ENCODE results near the gene VPS37C. TPM values are rescaled to one million over a fixed set of nuclear protein-coding genes. Genes with fewer than 3 reads are reported as not detected.

Gene VPS37C
- total RNA-seq, 2 experiments from 2014 or later, result 8.9 to 9.7 TPM

DNA sequence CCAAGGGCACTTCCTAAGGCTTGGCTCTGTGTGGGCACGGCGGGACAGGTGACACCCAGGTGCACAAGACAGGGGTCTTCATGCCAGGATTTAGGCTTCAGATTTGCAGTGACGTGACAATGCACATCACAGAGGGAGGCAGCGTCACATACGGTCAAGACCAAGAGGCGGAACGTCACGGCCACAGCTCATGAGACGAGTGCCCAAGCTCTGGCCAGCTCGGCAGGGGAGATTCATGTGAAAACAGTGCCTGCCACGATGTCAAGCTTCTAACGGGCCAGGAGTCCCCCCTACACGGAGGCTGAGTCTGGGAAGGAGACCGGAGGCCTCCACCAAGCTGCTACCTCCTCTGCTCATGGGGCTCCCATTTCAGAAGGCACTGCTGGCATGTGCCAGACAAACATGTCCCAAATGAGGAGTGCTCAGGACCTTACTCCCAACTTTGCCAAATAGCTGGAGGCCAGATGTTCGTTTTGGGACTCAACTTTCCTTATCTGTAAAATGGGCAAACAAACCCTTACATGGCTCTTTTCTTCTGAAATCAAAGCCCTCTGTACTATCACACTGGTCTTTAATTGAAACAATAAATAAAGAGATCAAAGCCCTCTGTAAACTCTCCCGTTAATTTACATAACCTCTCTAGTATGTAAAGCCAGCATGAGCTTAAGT is 16.6 kb downstream of the VPS37C start:
- CTCF ChIA-PET, result no interaction called here

GRCh38 chr11:61142424-61142823 is 18.8 kb downstream of the VPS37C start:
- CTCF ChIA-PET, result interaction anchor here (0.6 kb wide), 1 partner anchor 287 kb away, joined by 3 read pairs; no protein-coding TSS in a partner anchor
- POLR2A ChIA-PET, result interaction anchor here (0.5 to 0.6 kb wide), 3 partner anchors 22 to 138 kb away, joined by 3 to 5 read pairs (median 4); no protein-coding TSS in a partner anchor

More for the DNA sequence above, 16.6 kb downstream of the VPS37C start:
- POLR2A ChIA-PET, result interaction anchor here (0.7 kb wide), 1 partner anchor 9 kb away, joined by 3 read pairs; no protein-coding TSS in a partner anchor

DNA sequence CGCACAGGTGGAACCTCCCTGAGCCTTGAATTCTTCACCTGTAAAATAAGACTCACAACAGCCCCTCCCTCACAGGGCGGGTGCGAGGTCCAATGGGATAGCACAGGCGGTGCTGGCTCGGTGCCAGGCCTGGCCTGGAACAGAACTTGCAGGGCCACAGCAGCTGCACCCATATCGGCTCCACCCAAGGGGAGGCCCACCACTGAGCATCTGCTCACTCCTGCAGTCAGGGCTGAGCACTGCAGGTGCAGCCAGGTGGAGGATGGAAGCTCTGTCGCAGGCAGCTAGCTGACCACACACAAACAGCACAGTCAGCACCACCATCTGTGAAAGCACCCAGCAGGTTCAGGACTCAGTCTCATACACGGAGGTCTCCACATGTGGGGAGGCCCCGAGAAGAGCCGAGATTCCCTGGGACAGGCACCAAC is 19.6 kb downstream of the VPS37C start:
- POLR2A ChIA-PET, result no interaction called here

GRCh38 chr11:61140416-61140815 is 20.8 kb downstream of the VPS37C start:
- CTCF ChIA-PET, result interaction anchor here (1.3 kb wide), 1 partner anchor 11 kb away, joined by 5 read pairs; no protein-coding TSS in a partner anchor
- POLR2A ChIA-PET, result interaction anchor here (0.5 kb wide), 1 partner anchor 19 kb away, joined by 11 read pairs; no protein-coding TSS in a partner anchor

More for the DNA sequence above, 19.6 kb downstream of the VPS37C start:
- CTCF ChIA-PET, result interaction anchor here (0.8 to 1.3 kb wide), 3 partner anchors 12 to 44 kb away, joined by 4 to 5 read pairs (median 4); no protein-coding TSS in a partner anchor

GRCh38 chr11:61139387-61139786 is 21.8 kb downstream of the VPS37C start:
- ChIA-PET POLR2A (interaction anchor here (0.6 kb wide), 1 partner anchor 145 kb away, joined by 5 read pairs; no protein-coding TSS in a partner anchor), CTCF (no interaction called here)

DNA sequence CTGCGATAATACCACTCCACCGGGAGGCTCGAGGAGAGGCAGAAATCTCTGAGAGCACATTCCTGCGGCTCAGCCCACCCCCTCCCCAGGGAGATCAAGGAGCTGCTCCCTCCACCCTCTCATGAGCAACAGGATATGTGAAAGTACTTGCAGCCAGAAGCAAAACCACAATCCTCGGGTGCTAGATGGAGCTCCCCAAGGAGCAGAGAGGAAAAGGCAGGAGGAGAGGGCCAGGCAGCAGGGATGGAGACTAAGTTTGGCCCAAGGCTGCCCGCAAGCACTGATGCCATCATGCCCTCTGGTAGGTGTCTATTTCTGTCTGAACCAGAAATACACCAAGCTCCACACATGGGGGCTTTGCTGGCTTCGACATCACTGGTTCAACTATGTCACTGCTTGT is 22.3 kb downstream of the VPS37C start:
- POLR2A ChIA-PET, result interaction anchor here (0.6 kb wide), 1 partner anchor 144 kb away, joined by 5 read pairs; no protein-coding TSS in a partner anchor

DNA sequence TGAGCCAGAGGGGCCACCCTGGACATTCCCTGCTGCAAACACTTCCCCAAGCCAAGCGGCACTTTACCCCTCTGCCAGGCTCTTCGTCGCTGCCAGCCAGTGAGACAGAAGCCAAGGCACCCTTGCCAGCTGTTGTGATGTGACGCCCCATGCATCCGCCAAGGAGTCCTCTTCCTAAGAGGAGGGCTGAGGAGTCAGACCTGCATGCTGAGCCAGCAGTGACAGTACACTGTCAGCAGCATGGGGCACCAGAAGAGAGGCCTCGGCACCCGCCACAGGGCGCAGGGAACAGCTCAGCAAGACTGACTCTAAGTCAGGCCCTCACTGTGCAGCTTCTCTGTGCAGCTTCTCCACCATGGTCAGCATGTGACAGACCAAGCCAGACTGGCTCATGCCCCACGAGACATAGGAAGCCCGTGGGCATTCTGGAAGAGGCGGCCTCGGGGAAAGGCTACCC is 26.4 kb downstream of the VPS37C start:
- ChIA-PET CTCF (interaction anchor here (1.6 kb wide), 1 partner anchor 165 kb away, joined by 4 read pairs; no protein-coding TSS in a partner anchor), POLR2A (no interaction called here)

More for the DNA sequence above, 22.3 kb downstream of the VPS37C start:
- CTCF ChIA-PET, result interaction anchor here (0.7 kb wide), 1 partner anchor 10 kb away, joined by 4 read pairs; no protein-coding TSS in a partner anchor

DNA sequence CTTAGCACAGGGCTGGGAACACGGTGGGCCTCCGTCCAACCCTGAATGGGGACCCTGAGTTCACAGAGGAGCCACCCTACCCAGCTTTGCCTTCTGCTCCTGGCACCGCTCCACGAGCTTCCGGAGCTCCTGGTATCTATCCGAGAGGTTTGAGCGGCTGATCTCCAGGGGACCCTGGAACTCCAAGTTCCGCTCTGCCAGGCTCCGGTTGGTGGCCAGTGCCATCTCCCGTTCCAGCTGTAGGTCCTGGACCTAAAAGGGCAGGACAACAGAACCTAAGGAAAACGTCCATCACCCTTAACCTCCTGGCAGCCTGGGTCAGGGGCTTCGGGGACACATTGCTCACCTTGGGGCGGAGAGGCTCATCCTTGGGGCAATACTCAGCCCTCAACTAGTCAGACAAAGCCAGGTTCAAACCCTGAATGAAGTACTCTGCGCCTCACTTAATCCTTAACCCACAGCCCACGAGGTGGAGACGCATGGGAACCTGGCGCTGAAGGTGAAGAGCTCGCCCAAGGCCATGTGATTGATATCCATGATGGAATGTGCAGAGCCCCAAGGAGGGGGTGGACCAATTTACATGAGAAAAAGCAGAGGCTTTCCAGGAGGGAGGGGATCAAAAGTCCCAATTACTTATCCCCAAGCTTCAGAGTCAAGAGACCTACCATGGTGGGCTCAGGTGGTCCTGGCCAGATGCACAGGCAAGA is 27.1 kb downstream of the VPS37C start:
- POLR2A ChIA-PET, result no interaction called here
- CTCF ChIA-PET, result interaction anchor here (1.6 kb wide), 1 partner anchor 164 kb away, joined by 4 read pairs; no protein-coding TSS in a partner anchor

GRCh38 chr11:61133145-61133544 is 28.1 kb downstream of the VPS37C start:
- POLR2A ChIA-PET, result no interaction called here

GRCh38 chr11:61132646-61133045 is 28.6 kb downstream of the VPS37C start:
- ChIA-PET CTCF (interaction anchor here (1.6 kb wide), 1 partner anchor 10 kb away, joined by 3 read pairs; no protein-coding TSS in a partner anchor), POLR2A (no interaction called here)

More at GRCh38 chr11:61133145-61133544, 28.1 kb downstream of the VPS37C start:
- CTCF ChIA-PET, result interaction anchor here (1.6 kb wide), 2 partner anchors 10 to 163 kb away, joined by 3 to 4 read pairs; no protein-coding TSS in a partner anchor

DNA sequence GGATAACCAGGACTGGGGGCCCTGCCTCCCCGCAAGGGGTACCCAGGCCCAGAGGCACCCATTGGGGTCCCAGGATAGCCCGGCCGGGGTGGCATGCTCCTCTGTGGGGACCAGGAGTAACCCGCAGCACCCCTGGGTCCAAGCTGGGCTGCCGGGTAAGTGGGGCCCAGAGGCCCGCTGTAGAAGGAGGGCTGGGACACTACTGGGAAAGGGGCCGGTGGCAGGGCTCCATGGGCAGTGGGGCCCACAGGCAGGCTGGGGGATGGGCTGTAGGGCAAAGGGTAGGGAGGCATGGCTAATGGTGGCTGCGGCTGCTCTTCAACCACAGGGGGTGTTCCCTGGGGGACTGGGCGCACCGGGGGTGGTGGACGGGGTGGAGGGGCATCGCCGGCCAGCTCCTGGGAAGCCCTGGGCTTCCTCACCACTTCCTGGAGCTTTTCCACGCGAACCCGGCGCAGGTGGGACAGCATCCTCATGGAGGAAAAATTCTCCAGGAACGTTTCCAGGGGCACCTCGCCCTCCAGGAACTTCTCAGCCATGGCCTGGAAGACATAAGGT is 29.1 kb downstream of the VPS37C start:
- ChIA-PET CTCF (interaction anchor here (1.6 kb wide), 1 partner anchor 9 kb away, joined by 3 read pairs; no protein-coding TSS in a partner anchor), POLR2A (no interaction called here)

- POLR2A ChIA-PET, result no interaction called here
Observed at GRCh38 chr11:61131586-61131985, 29.6 kb downstream of the VPS37C start.

GRCh38 chr11:61131186-61131585 is 30.0 kb downstream of the VPS37C start:
- POLR2A ChIA-PET, result no interaction called here
- CTCF ChIA-PET, result interaction anchor here (1.0 to 3.6 kb wide), 3 partner anchors 12 to 161 kb away, joined by 3 to 30 read pairs (median 3); partner anchors contain the start of gene CD6

More at GRCh38 chr11:61131586-61131985, 29.6 kb downstream of the VPS37C start:
- CTCF ChIA-PET, result interaction anchor here (1.2 to 3.6 kb wide), 3 partner anchors 9 to 162 kb away, joined by 3 to 30 read pairs (median 3); partner anchors contain the start of gene CD6

GRCh38 chr11:61129639-61130523 is 31.3 kb downstream of the VPS37C start:
- POLR2A ChIA-PET, result interaction anchor here (0.6 to 2.7 kb wide), 4 partner anchors 18 to 159 kb away, joined by 3 to 10 read pairs (median 4); partner anchors contain the start of gene CD6
- CTCF ChIA-PET, result interaction anchor here (0.6 to 3.6 kb wide), 27 partner anchors 9 to 160 kb away, joined by 3 to 30 read pairs (median 4); partner anchors contain the start of genes CD5 and CD6

DNA sequence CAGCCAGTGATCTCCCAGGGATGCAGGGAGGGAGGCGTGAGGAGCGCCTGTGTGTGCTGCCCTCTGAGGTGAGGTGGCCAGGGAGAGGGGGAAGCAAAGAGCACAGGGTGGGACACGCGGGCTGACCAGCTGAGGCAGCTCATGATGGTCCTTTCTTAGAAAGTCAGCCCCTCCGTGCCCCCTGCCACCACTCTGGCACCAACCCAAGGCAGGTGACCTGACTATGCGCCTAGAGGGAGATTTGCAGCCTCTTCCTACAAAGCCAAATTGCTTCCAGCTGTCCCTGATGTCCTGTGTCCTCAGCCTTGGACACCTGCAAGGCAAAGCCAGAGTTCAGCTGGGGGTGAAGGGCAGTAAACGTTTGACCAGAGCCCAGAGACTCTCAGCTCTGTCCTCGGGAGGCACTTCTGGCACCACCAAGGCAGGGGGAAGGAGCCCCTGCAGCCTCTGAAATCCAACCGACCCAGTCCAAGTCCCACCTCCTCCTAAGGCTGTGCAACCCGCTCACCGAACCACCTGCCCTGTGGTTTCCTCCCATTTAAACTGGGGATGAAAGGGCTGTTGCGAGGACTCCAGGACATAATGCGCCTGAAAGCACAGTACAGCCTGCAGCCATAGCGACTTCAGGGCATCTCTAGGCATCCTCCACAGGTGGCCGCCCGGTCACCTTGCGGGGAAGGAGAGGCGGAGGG is 32.1 kb downstream of the VPS37C start:
- POLR2A ChIA-PET, result interaction anchor here (0.6 to 2.7 kb wide), 6 partner anchors 17 to 220 kb away, joined by 3 to 10 read pairs (median 4); partner anchors contain the start of gene CD6

DNA sequence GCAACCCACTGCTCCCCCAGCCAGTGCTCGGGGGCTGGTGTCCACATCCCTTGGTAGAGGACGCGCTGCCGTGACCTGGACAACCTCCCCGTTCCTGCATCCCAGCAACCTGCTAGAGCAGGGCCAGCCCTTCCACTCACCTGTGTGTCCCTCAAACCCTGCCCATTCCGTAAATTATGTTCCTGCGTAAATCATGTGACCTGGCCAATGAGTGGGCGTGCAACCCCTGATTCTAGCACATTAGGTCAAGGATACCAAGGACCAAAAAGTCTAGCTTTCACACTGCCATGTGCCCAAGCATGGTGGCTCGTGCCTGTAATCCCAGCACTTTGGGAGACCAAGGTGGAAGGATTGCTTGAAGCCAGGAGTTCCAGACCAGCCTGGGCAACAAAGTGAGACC is 33.2 kb downstream of the VPS37C start:
- CTCF ChIA-PET, result interaction anchor here (0.7 to 3.6 kb wide), 10 partner anchors 9 to 363 kb away, joined by 3 to 30 read pairs (median 5); partner anchors contain the start of gene CD6
- POLR2A ChIA-PET, result interaction anchor here (2.2 to 2.7 kb wide), 2 partner anchors 16 to 157 kb away, joined by 5 to 10 read pairs; partner anchors contain the start of gene CD6

More for the DNA sequence above, 32.1 kb downstream of the VPS37C start:
- CTCF ChIA-PET, result interaction anchor here (0.6 to 3.6 kb wide), 22 partner anchors 9 to 159 kb away, joined by 3 to 30 read pairs (median 4); partner anchors contain the start of genes CD5 and CD6

- CTCF ChIA-PET, result interaction anchor here (1.4 kb wide), 1 partner anchor 157 kb away, joined by 3 read pairs; no protein-coding TSS in a partner anchor
- POLR2A ChIA-PET, result no interaction called here
Observed at GRCh38 chr11:61126256-61126655, 35.0 kb downstream of the VPS37C start.
